CD1c-positive myeloid dendritic cell (primary cell): ENCODE results near the gene FBLL1.
"Not testable (repeated sequence)": the region's sequence is repeated elsewhere in the genome, so short reads cannot be mapped to it uniquely, and the experiment has no call there.

Experiments
- DNase-seq: peaks from one replicate; pipeline ENCODE4 v3.0.0-alpha.2; 2016; ENCODE audit errors: extremely low spot score

FBLL1 gene

DNA sequence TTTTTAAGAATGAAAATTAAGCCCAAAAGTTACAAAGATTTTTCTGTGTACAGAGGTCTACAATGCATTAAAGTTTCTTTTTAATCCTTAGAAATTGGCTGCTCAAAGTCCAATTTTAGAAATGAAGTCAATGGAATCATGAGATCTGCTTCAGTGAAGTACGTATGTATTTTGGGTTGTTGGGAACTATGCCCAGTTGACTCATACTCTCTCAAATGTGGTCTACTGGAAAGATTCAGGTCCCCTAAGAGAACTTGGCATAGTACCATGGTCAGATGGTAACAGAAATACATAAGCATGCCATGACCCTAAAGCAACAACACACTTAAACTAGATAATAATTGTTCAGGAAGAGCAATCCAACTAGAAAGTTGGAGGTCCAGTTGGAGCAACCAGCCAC, 23.0 kb downstream of the FBLL1 start:
- DNase-seq: no peak

DNA sequence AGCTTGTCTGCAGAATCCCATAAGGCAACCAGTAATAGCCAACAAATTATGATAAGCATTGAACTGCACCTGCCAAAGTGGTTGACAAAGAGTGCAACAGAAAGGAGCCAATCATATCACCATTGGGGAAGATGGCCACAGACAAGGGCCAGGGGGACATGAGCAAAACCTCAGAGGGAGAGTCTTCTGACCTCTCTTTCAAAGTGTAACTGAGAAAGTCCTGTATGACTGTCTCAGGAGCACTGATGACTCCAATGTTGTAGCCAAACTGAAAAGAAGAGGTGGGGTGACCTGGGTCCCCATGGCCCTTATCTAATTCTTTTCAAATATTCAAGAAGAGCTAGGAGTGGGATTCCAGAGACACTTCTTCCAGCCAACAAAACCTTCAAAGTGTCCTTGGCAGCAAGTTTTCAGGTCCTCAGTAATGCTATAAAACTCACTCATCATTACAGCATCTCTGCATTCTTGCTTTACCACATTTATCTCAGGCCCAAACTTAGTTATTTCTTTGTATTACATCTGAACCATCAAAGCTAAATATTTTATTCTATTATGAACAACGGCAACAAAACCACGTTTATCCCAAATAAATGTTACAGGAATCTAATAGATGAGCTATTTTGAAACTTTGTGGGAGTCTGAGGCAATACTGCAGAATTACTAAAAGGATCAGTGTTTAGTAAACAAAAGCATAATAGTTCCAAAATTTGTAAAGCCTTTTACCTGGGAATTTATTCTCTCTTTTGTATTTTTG, 24.4 kb downstream of the FBLL1 start:
- DNase-seq: no peak

- DNase-seq: no peak
Measured at GRCh38 chr5:168557389-168557788, 28.3 kb downstream of the FBLL1 start.

- DNase-seq: no peak
Measured at GRCh38 chr5:168562279-168562678, 33.2 kb downstream of the FBLL1 start.

DNA sequence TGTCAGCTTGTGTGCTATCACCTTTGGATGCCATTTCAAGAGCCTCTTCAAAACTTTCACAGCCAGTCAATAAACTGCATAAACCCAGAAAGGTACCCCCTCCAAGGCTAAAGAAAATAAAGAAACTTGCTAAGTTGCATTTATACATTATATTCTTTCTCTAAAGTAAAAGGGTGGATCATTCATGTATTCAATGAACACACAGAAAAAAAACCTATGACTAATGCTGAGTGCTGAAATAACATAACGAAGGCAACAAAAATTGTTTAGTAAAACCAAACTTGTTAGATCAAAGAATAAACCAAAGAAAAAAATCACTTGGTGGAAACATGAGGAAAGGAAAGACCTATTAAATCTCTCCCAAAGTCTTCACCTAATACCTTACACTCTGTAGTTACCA, 34.9 kb downstream of the FBLL1 start:
- no peak for DNase-seq

DNA sequence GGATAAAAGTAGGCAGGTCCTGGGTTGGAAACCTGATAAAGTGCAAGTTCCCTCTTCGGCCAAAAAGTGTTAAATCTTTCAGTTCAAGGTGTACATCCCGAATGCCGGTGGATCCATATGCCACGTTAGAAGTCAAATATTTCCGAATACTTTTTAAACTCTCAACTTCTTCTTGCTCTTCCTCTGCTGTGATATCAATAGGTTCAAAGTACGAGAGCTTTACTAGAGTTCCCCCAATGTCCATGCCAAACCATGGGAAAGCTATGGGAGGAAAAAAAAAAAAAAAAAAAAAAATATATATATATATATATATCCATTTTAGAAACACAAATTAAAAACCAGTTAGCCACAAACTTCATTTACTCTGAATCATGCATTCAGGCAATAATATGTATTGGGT, 39.6 kb downstream of the FBLL1 start:
- DNase-seq: no peak

DNA sequence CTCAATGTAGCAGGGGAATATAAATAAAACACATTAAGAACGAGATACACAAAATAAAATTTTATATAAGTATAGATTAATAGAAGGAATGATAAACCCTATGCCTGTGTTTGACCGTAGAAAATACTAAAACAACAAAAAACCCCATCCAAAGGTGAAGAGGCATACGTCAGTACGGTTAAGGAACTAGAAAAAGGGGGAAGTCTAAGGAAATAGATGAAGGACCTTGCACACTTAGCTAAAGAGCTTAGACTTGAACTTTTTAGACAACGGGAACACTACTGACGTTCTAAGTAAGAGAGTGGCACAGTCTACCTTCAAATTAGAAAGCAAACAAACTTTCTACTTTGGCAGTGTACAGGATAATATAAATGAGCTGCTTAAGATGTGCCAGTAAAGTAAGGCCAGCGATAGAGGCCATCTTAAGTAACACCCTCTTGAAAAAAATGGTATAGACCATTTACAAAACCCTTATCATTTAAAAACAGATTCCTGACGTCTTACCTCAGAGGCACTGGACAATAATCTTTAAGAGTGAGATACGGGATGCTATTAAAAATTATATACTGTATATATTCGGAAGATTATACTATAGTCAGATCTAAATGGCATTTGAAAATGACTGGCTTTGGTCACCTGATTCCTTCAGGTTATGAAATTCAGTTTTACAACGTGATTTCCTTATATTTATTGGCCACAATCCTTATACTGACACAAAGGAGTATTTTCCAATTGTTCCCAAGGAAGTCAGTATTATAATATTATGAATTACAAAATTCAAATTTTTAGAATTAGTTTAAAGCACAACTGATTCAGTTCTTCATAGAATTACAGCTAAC, 41.6 kb downstream of the FBLL1 start:
- DNase-seq: no peak

- DNase-seq: not testable (repeated sequence)
Measured at GRCh38 chr5:168573663-168574062, 44.6 kb downstream of the FBLL1 start.

DNA sequence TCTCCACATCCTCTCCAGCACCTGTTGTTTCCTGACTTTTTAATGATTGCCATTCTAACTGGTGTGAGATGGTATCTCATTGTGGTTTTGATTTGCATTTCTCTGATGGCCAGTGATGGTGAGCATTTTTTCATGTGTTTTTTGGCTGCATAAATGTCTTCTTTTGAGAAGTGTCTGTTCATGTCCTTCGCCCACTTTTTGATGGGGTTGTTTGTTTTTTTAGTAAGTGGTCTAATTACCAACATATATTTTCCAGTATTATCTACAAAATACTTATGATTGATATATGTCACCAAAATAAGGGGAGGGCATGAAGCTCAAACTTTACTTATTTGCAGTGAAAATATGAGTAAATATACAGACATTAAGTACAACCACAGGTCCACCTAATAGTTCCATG, 45.1 kb downstream of the FBLL1 start:
- DNase-seq: not testable (repeated sequence)

DNA sequence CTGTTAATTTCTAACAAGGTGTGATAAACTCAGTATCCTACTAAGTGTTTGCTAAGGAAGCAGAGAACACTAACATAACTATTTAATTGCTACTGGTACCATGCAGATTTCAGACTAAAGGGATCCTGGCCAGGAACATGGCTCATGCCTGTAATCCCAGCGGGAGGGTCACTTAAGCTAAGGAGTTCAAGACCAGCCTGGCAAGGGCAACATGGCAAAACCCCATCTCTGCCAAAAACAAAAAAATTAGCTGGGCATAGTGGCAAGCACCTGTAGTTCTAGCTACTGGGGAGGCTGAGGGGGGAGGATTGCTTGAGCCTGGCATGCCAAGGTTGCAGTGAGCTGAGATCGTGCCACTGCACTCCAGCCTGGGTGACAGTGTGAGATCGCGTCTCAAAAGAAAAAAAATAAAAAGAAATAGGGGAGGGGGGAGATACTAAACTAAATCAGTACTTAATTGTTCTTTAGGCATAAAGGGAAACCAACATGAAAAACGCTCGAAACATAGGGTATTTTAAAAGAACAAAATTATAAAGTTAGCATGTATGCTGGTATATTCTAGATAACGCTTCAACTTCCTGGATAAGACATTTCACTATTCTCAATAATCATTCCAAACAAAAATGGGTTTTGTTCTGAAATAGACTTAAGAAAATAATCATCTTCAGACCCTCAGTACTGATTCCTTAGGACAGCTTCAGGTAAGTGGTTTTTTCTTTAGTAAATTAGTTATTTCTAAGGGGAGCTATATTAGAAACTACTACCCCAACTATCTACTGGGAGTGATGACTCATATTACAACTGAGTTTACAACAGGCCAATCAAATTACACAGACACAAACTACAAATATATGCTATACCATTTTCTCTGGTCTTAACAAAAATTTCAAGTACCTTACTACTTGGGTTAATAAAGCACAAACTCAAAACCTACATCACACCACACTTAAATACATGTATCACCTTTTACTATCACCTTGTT, 46.6 kb downstream of the FBLL1 start:
- DNase-seq: no peak

- DNase-seq: no peak
Measured at GRCh38 chr5:168578006-168578405, 48.9 kb downstream of the FBLL1 start.

GRCh38 chr5:168578538-168579487, 49.7 kb downstream of the FBLL1 start, which contains the start of gene PANK3:
Gene PANK3 (minus strand): TSS chr5:168579368. CDS start chr5:168579283, 85 bp downstream.
- DNase-seq: peak; percentile 91

DNA sequence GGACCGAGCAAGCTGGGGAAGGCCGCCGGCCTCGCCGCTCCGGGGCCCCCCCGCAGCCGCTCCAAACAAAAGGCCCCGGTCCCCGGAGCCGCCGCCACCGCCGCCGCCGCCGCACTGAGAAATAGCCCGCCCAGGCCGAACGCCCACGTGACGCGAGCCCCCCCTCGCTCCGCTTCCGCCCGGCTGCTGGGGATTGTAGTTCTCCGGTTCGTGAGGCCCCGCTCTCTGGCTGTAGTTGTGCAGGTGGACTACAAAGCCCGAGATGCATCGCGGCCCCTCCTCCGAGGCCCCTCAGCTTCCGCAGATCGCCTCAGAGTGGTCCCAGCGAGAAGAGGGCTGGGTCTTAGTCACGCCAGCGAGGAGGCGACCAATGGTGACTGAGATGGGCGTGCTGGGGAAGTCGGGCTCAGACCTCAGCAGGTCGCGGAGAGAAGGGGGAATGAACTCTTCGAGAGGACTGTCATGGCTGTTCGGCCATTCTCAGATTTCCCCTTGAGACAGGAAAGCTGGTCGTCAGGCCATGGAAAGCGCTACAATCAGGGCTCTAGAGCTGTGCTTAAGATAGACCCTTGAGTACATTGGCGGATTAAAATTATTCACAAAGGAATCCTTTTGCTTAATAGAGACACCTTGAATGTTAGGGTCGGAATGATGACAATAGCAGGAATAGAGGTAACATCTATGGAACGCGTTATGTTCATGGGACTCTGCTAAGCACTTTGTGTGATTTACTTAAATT, 50.6 kb downstream of the FBLL1 start:
- DNase-seq: peak; percentile 97

DNA sequence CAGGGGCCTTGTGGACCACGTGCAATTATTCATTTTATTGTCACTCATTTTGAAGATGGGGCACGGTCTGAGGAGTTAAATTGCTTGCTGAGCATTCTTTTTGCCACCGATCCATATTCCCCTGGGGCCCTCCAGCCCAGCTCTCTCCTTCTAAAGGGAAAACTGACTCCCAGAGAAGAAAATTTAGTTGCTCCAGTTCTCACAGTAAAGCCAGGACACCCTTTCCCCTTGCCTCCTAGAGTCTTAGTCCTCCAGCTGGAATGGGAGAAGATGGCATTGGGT, 51.1 kb downstream of the FBLL1 start:
- DNase-seq: no peak
